DMS79 (cell line): Measurements from ENCODE around the gene ACTRT3.

Experiments
- DNase-seq: peaks from one replicate; lab custom pipeline; 2025; lab: John Stamatoyannopoulos, UW

Gene ACTRT3

GRCh38 chr3:169769287-169770181, at the start of gene ACTRT3:
Gene ACTRT3 (minus strand): TSS chr3:169769561. CDS start chr3:169769520, 41 bp downstream.
- DNase-seq = no peak

DNA sequence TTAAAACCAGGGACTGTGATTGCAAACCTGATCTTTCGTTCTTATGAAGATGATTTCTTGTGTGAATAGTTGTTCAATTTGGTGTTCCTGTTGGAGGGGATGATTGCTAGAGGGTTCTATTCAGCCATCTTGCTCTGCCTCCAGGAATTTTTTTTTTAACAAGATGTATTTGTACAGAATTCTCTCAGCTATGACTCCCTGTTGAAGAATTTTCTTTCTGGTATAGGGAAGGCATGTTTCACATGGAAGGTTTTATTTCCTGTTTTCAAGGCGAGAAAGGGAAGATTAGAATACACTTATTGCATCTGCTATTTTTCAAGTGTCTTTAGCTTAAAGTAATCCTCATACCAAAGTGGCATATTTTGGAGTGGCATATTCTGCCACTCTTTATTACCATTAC, 49.0 kb upstream of the ACTRT3 start:
- no peak for DNase-seq

DNA sequence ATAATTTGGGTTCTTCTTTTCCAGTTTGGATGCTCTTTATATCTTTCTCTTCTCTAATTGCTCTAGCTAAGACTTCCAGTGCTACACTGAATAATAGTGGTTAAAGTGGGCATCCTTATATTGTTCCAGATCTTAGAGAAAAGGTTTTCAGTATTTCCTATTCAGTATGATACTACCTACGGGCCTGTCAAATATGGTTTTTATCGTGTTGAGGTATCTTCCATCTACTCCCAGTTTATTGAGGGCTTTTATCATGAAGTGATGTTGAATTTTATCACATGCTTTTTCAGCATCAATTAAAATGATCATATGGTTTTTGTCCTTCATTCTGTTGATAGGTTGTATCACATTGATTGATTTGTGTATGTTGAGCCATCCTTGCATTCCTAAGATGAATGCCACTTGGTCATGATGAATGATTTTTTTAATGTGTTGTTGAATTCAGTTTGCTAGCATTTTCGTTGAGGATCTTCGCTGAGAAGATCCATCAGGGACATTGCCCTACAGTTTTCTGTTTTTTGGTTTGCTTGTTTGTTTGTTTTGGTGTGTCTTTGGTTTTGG, 46.3 kb upstream of the ACTRT3 start:
- no peak for DNase-seq

DNA sequence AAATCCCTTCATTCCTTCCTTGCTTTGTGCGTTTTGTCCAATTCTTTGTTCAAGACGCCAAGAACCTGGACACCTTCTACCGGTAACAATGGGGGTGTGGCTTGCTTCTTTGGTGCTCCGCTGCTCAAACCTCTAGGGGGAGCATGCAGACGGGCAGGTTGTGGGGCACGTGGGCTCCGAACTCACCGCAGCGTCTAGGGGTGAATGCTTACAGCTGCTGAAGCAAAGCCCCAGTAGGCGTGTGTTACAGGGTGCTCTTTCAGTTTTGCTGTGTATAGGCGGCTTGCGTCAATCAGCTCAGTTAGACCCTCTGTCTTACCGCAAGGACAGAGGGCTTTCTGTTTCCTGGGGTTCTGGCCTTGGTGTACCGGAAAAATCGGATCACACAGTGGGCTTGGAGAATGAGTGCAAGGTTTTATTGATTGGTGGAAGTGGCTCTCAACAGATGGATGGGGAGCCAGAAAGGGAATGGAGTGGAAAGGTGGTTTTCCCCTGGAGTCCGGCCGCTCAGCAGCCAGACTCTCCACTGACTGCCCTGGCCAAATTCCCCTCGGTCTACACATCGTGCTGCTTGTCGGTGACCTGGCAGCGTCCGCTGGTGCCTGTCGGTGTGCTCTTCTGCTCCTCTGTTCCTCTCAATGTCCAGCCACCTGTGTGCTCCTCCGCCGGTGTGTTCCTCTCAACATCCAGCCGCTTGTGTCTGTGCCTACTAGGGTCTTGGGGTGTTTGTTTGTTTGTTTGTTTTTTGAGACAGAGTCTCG, 44.6 kb upstream of the ACTRT3 start:
- DNase-seq = peak; percentile 84

- no peak for DNase-seq
Measured at GRCh38 chr3:169813278-169813677, 43.9 kb upstream of the ACTRT3 start.

DNA sequence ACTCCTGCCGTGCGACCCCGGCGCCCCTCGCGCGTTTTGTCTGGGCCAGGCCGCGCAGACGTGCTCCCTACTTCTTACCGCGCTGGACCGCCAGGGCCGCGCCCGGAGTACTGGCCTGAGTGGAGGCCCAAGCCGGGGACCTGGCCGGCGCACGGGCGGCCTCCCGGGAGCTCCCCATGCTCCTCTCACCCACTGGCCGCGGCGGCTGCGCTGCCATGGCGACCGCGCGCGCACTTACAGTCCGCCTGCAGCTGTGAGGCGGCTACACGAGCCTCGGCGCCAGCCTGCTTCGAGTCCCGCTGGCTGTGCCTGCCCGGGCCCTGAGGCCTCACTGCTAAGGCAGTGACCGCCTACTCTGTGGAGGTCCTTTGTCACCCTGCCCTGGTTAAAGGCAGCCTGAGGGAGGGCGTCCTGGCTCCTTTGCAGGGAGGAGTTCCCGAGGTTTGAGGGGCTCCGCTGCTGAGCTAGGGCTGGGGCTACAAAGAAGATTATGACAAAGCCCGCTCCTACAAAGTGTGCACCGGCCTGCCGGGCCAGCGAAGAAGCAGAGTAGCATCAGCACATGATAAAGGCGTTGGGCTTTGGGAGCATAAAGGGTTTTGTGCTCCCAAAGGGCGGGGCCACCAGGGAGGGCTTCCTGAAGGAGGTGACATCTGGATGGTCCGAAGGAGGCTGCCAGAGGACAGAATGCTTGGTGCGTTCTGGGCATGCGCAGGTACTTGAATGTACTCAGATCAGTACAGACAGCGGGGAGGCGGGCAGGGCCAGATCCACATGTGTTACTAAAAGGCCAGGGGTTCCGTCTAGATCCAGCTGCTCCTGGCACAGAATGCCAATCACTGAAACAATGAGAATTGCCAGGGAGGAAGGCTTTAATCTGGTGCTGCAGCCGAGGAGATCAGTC, 43.2 kb upstream of the ACTRT3 start, which contains the start of the genes LRRC34 and LRRIQ4:
TSS of gene LRRC34 (minus strand) at position 573 of the 904 bp plus-strand sequence. CDS start at position 217, 356 bp downstream.
TSS of gene LRRIQ4 (plus strand) at position 539 of the 904 bp plus-strand sequence. CDS start 9,052 bp downstream, outside the sequence.
- peak; percentile 86 for DNase-seq

DNA sequence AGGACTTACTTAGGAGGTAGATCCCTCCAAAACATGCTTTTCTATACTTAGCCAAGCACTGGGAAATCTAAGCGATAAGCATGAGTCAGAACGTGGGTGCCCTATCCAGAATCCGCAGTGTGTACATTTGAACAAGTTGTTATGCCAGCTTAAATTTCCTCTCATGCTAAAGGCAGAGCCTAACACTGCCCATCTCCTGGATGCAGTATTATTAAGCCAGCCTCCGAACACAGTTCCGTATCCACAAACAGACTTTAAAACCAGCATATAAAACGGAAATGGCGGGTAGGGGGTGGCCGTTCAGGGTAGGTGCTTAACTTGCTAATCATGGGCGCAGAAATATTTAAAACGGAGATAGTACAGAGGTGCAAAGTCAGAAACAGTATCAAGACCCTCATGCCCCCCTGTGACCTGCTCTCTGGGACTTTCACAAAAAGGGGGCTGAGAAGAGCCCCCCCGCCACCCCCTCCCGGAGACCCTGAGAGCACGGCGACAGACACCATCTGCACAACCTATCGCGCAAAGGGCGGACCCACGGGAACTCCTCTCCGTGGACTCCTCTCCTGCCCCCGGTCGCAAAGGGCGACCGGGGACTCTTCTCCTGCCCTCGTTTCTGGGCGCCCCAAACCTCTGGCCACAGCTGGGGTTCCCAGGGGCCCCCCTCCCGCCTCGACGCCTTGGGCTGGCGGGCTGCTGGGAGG, 42.4 kb upstream of the ACTRT3 start:
- peak; percentile 69 for DNase-seq

DNA sequence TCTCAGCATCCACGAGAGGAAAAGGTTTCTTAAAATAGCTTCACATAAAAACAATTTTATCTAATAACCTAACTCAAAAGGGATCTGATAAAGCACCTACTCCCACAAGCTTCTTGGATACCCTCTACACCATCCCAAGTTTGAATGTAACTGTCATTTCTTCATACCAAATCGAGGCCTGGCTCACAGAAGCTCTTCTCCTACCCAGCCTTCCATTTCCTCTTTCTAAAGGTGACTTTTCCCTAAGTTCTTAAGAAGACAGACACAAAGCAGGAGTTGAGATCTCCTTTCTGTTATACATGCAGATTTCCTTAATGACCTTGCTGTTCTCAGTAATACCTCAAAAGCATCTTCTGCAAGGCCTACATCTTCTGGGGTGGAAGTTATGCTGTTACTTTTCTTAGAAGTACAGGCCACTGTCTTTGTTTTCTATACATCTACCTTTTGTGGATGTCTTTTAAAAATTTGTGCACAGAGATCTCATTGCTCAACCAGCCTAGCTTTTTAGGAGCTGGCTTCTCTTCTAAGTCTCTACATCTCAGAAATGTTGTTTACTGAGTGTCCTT, 40.0 kb upstream of the ACTRT3 start:
- DNase-seq = no peak

GRCh38 chr3:169804681-169805080, 35.3 kb upstream of the ACTRT3 start:
- DNase-seq = no peak

GRCh38 chr3:169792359-169792758, 23.0 kb upstream of the ACTRT3 start:
- no peak for DNase-seq

DNA sequence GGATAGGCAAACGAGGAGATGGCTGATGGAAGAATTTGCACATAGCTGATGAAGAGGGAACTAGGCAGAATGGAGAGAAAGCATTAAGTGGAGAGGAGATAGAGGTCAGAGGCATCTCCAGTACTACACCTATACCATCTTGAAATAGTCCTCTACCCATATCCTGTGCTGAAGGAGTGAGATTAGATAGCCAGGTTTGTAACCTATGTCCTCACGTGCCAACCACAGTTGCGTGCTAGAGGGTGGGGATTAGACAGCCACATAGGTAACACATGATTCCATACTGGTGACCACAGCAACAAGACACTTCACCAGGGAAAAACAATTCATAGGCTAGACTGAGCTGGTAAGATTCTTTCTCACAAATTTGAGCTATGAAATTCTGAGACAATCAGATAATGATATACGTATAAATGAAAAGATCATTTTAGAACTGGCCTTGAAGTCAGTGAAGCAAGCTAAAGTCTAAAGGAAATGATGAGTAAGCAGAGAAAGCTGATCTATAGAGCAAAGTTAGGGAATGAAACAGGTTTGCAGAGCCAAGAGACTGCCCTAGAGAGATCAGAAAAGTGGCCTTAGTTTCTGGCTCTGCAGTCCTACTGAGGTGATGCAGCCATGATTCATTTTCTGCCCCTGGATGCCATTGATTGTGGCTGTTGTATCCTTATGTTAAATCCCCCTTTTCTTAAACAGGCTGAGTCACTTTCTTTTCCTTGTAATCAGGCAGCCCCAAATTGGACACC, 21.5 kb upstream of the ACTRT3 start:
- DNase-seq = no peak

DNA sequence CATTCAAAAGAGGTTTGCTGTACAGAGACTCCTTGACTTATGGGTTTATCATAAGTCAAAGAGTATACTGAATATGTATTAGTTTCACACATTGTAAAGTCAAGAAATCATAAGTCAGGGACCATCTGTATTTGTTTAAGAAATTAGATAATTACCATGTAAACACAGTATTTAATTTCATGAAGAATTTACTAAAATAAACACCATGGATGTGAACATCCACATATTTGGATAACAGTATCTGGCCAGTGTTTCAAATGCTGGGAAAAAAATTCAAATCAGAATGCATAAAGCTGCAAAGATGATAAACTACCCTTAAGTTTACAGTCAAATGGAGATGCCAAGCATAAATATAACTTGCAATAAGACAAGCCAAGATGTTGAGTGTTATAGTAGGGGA, 20.9 kb upstream of the ACTRT3 start:
- DNase-seq = no peak

DNA sequence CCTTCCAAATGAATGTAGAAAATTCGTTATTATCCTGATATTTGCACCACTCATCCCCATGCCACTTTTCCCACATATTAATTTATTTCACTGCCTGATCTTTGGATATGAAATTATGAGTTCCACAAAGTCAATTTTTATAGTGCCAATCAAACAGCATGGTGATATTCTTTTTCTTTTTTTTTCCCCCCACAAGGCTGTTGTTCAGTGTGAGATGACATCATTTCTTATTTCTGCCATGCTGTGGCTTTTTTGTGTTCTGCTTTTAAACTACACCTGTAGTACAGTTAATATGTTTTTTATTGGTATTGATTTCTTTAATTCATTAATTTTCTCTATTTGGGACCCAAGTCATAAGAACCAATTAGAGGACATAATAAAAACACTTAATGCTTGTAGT, 18.4 kb upstream of the ACTRT3 start:
- DNase-seq = no peak

DNA sequence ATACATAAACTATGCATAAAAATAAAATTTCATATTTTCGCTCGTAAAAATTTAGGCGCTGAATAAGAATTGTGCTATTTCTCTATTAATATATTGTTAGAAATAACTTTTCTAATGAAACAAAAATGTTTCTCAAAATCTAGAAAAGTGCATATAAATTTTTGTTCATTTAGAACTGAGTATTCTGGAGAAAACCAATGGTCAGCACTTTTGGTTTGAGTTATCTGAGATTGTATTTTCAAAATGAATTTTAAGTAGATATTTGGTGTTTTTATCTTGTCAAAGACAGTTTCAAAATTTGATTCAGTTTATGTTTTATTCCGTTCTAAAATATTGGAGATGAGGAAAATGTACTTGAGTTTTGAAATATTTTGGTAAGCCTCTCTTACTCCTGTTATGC, 17.8 kb upstream of the ACTRT3 start:
- no peak for DNase-seq

DNA sequence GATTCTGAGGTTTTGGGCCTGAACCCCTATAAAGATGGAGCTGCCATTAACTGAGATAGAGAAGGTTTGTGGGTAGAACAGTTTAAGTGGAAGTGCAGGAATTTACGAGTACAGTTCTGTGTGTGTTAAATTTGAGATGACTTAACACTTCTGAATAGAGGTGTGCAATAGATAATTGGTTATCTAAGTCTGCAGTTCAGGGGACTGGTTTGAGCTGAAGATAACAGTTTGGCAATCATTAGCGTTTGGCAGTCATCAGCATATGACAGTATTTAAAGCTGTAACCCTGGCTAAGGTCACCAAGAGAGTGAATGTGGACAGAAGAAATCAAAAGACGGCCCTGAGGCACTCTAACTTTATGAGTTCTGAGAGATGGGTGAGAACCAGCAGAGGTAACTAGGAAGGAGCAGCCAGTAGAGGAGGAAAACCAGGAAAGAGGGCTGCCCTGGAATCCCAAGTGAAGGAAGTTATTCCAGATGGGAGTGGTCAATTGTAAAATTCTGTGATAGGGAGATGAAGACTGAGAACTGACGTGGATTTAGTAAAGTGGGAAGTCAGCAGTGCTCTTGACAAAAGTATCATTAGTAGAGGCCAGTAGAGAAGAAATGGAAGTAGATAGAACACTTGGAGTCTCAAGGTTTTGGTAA, 12.0 kb upstream of the ACTRT3 start:
- DNase-seq = no peak

DNA sequence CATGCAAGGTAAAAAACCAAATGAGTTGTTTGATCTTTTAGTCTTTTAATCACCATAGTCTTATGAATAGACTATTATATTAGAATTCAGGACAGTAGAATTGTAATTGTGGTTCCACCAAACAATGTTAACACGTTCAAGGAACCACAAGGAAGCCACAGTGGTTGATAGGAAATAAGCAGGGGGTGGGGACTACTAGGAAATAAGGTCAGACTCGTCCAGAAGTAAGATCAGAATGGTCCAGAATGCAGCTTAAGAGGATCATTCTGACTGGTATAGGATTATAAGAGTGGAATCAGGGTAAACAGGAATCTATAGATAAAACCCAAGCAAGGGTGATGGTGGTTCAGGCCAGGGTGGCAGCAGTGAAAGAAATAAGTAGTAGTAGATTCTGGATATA, 11.4 kb upstream of the ACTRT3 start:
- no peak for DNase-seq

- no peak for DNase-seq
Measured at GRCh38 chr3:169777822-169778221, 8.5 kb upstream of the ACTRT3 start.

DNA sequence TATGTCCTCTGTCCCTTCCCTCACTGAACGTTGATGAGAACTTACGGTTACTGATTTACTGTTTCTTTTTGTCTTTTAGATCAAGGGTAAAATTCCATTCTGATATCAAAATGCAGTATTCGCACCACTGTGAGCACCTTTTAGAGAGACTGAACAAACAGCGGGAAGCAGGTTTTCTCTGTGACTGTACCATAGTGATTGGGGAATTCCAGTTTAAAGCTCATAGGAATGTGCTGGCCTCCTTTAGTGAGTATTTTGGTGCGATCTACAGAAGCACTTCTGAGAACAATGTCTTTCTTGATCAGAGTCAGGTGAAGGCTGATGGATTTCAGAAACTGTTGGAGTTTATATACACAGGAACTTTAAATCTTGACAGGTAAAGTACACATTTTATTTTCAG, 4.8 kb upstream of the ACTRT3 start:
- DNase-seq = no peak
